Right renal cortex interstitium (tissue), 3 donors: ENCODE results near the gene HOXC5. TPM values are rescaled to one million over a fixed set of nuclear protein-coding genes. Genes with fewer than 3 reads are reported as not detected.

Experiments
- DNase-seq, 3 donors: peaks; one replicate each; pipeline ENCODE4 v3.0.0-alpha.2; 2013; ENCODE audit warnings: low read depth in 3 of 3, low spot score in 2 of 3
- polyA plus RNA-seq, 3 donors: library from polyadenylated mRNA; unstranded; fragments of 120-200 nt; gene quantifications; one replicate each; pipeline ENCODE4 v1.2.1, GENCODE V29; 2013; ENCODE audit not compliant: insufficient read length in 3 of 3

Gene HOXC5
- polyA plus RNA-seq, 3 donors: 0.93 to 1.4 (median 1.4) TPM

- DNase-seq: no peak
Observed at GRCh38 chr12:54006559-54007220, 26.2 kb upstream of the HOXC5 start.

- DNase-seq: no peak
Observed at GRCh38 chr12:54007538-54008259, 25.2 kb upstream of the HOXC5 start.

- no peak for DNase-seq
Observed at GRCh38 chr12:54008260-54008552, 24.6 kb upstream of the HOXC5 start.

GRCh38 chr12:54009171-54010052 lies 23.4 kb upstream of the HOXC5 start:
- DNase-seq: no peak

- no peak for DNase-seq
Observed at GRCh38 chr12:54010053-54010971, 22.5 kb upstream of the HOXC5 start.

- no peak for DNase-seq
Observed at GRCh38 chr12:54010972-54011664, 21.7 kb upstream of the HOXC5 start.

GRCh38 chr12:54011665-54012532 lies 21.0 kb upstream of the HOXC5 start:
- DNase-seq: no peak

GRCh38 chr12:54012631-54013409 lies 20.0 kb upstream of the HOXC5 start:
- DNase-seq: no peak

- no peak for DNase-seq
Observed at GRCh38 chr12:54014377-54015017, 18.4 kb upstream of the HOXC5 start.

GRCh38 chr12:54015018-54015931 lies 17.6 kb upstream of the HOXC5 start:
- no peak for DNase-seq

GRCh38 chr12:54016051-54016450 lies 16.8 kb upstream of the HOXC5 start:
- DNase-seq: no peak

- peak in 2 of 3 donors; percentile 87 for DNase-seq
Observed at GRCh38 chr12:54016478-54016964, 16.3 kb upstream of the HOXC5 start.

- DNase-seq: no peak
Observed at GRCh38 chr12:54017027-54017788, 15.6 kb upstream of the HOXC5 start.

GRCh38 chr12:54017878-54018467 lies 14.9 kb upstream of the HOXC5 start:
- no peak for DNase-seq

GRCh38 chr12:54018468-54018984 lies 14.3 kb upstream of the HOXC5 start:
- no peak for DNase-seq
